ENCODE results near the gene CMAS. TPM values are rescaled to one million over a fixed set of nuclear protein-coding genes. Genes with fewer than 3 reads are reported as not detected.
A peak's percentile ranks its signal among the peaks of the same experiment; 100 is the strongest.
"Not testable (repeated sequence)": the region's sequence is repeated elsewhere in the genome, so short reads cannot be mapped to it uniquely, and the experiment has no call there.

The CMAS gene
- total RNA-seq, 4 donors from 2014 or later = 25.8 to 60.2 (median 33.1) TPM

DNA sequence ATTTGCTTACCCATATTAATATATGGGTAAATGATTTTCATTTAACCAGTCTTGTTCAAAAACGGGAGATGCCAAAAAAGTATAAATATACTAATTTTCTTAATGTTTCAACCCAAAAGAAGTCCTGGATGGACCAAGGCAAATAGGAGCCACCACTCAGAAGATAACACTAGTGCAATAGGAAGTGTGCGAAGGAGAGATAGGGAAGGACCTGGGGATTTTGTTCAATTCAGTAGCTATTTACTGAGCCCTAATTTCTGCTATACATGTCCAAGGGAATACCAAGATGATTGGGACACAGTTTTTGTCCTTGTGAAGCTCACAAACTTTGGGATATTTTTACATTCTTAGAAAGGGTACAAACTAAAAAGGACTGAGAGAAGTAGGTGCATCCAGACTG, 1.5 kb downstream of the CMAS start:
- ATAC-seq = no peak

GRCh38 chr12:22048351-22049041, 2.5 kb downstream of the CMAS start:
- Histone ChIP-seq H3K4me3 (no peak overlapping the region), H3K27ac (no peak overlapping the region), H3K27me3 (no peaks in the 10 kb centered on the region), H3K9me3 (no peaks in the 10 kb centered on the region), H3K4me1 (peaks cover 0 to 51% (median 0%) of the 10 kb centered on the region in 3 donors), H3K36me3 (no peaks in the 10 kb centered on the region)
- no peak for ATAC-seq
- WGBS, 2 donors (ENCODE audit: low coverage in 1 of 2) = 33 to 73% methylated on average over 2 to 4 of the region's 4 CpGs
- TF ChIP-seq CTCF (IDR thresholded peaks at IDR 0.05) = no peak
- no peak for TF ChIP-seq POLR2AphosphoS5 (IDR thresholded peaks at IDR 0.05)
- no peak for TF ChIP-seq POLR2A (IDR thresholded peaks at IDR 0.05)
- no peak for TF ChIP-seq EP300 (IDR thresholded peaks at IDR 0.05)

More for the DNA sequence above, 1.5 kb downstream of the CMAS start:
- peaks cover 0 to 51% (median 0%) of the 10 kb centered on the region in 3 donors for H3K4me1 ChIP-seq
- peak overlapping the region in 1 of 2 donors; percentile 97 for H3K4me3 ChIP-seq
- 30 to 67% methylated on average over 1 to 2 of the region's 2 CpGs for WGBS, 2 donors (ENCODE audit: low coverage in 1 of 2)
- no peak for TF ChIP-seq CTCF (IDR thresholded peaks at IDR 0.05)
- TF ChIP-seq POLR2AphosphoS5 (IDR thresholded peaks at IDR 0.05) = no peak
- TF ChIP-seq POLR2A (IDR thresholded peaks at IDR 0.05) = no peak
- no peak for TF ChIP-seq EP300 (IDR thresholded peaks at IDR 0.05)
- no peaks in the 10 kb centered on the region for H3K9me3 ChIP-seq
- no peaks in the 10 kb centered on the region for H3K36me3 ChIP-seq
- no peaks in the 10 kb centered on the region for H3K27me3 ChIP-seq
- H3K27ac ChIP-seq = no peak overlapping the region

GRCh38 chr12:22050078-22050477, 4.1 kb downstream of the CMAS start:
- Histone ChIP-seq H3K4me1 (peaks cover 0 to 51% (median 0%) of the 10 kb centered on the region in 3 donors), H3K9me3 (no peaks in the 10 kb centered on the region)

GRCh38 chr12:22051114-22051698, 5.2 kb downstream of the CMAS start:
- TF ChIP-seq POLR2AphosphoS5 (IDR thresholded peaks at IDR 0.05) (no peak), EP300 (IDR thresholded peaks at IDR 0.05) (no peak), CTCF (IDR thresholded peaks at IDR 0.05) (no peak), POLR2A (IDR thresholded peaks at IDR 0.05) (no peak)
- no peak overlapping the region for H3K4me3 ChIP-seq
- peaks cover 0 to 12% of the 10 kb centered on the region in 2 donors for H3K36me3 ChIP-seq
- peaks cover 0 to 46% (median 0%) of the 10 kb centered on the region in 3 donors for H3K4me1 ChIP-seq
- H3K27ac ChIP-seq = no peak overlapping the region
- no peaks in the 10 kb centered on the region for H3K27me3 ChIP-seq
- ATAC-seq = no peak
- H3K9me3 ChIP-seq = no peaks in the 10 kb centered on the region

More at GRCh38 chr12:22050078-22050477, 4.1 kb downstream of the CMAS start:
- Histone ChIP-seq H3K4me3 (no peak overlapping the region), H3K27ac (no peak overlapping the region), H3K36me3 (peaks cover 0 to under 1% of the 10 kb centered on the region in 2 donors), H3K27me3 (no peaks in the 10 kb centered on the region)
- WGBS, 2 donors (ENCODE audit: low coverage in 1 of 2) = 85 to 95% methylated on average over 4 of the region's 4 CpGs
- ATAC-seq = no peak
- TF ChIP-seq POLR2A (IDR thresholded peaks at IDR 0.05) (no peak), CTCF (IDR thresholded peaks at IDR 0.05) (no peak), EP300 (IDR thresholded peaks at IDR 0.05) (no peak), POLR2AphosphoS5 (IDR thresholded peaks at IDR 0.05) (no peak)

DNA sequence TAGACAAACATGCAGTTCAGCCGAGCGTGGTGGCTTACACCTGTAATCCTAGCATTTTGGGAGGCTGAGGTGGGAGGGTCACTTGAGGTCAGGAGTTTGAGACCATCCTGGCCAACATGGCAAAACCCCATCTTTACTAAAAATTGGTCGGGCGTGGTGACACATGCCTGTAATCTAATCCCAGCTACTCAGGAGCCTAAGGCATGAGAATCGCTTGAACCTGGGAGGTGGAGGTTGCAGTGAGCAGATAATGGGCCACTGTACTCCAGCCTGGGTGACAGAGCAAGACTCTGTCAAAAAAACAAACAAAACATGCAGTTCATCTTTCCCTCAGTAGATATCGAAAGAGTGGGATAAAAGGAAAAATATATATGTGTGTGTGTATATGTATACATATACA, 7.0 kb downstream of the CMAS start:
- Histone ChIP-seq H3K4me1 (peaks cover 0 to 34% (median 0%) of the 10 kb centered on the region in 3 donors), H3K36me3 (peaks cover 0 to 30% of the 10 kb centered on the region in 2 donors)
- H3K4me3 ChIP-seq, H3K27me3 ChIP-seq, ATAC-seq, H3K9me3 ChIP-seq, H3K27ac ChIP-seq: not testable (repeated sequence)
- 80 to 83% methylated on average over 1 to 6 of the region's 6 CpGs for WGBS, 2 donors (ENCODE audit: low coverage in 1 of 2)

All from gastroesophageal sphincter (tissue), 4 donors.